Measurements from ENCODE around the gene ANKRD11. TPM values are rescaled to one million over a fixed set of nuclear protein-coding genes. Genes with fewer than 3 reads are reported as not detected.
"Not testable (repeated sequence)": the region's sequence is repeated elsewhere in the genome, so short reads cannot be mapped to it uniquely, and the experiment has no call there.

The ANKRD11 gene
- total and polyA plus RNA-seq, 9 donors, result 52.1 to 188 (median 109) TPM

DNA sequence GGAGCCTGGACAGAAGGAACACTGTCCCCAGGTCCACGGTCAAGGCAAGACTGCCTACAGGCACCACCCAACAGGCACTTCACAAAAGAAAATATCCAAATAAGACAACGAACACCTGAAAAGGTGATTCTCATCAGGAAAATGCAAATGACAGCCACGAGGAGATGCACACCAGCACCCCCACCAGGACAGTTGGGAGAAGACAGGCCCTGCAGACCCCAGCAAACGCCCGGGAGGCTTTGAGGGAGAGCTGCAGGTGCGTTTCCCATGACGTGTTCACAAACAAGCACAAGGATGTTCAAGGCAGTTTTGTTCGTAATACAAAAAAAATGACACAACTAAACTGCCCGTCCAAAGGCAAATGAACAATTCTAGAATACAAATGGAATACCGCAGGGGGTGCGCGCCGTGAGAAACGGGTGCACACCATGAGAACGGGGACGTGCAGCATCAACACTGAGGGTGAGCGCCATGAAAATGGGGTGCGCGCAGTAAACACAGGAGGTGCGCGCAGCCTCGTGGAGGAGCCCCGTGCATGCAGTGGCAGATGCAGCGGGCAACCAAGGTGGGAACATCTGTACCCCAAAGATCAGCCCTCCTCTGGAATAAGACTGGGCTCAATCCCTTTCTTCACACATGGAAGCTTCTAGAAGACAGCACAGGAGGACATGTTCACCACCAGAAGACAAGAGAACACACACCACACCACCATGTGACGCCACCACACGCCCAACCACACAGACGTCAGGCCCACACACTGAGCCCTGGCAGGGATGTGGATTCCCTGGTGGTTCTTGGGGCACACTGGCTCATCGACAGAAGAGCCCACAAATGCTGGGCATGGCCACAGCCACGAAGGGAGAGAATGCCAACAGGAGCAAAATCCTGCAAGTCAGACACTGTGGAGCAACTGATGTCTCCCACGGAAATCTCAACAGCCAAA, 181.7 kb downstream of the ANKRD11 start:
- no peaks in the 10 kb centered on the region for H3K27me3 ChIP-seq
- H3K4me1 ChIP-seq (ENCODE audit: insufficient read depth), result peaks cover 10% of the 10 kb centered on the region
- H3K9me3 ChIP-seq, result no peaks in the 10 kb centered on the region
- H3K27ac ChIP-seq, result no peak overlapping the region
- no peaks in the 10 kb centered on the region for H3K36me3 ChIP-seq
- no peak for DNase-seq
- no peak overlapping the region for H3K4me3 ChIP-seq
- 85% methylated on average over 30 of the region's 30 CpGs for WGBS, 3 donors
- intact Hi-C loops (cut with DNase I), result no loop called here
- TF ChIP-seq POLR2A (IDR thresholded peaks at IDR 0.05) (no peak), EP300 (IDR thresholded peaks at IDR 0.05) (no peak)
- TF ChIP-seq, protein P1, sequence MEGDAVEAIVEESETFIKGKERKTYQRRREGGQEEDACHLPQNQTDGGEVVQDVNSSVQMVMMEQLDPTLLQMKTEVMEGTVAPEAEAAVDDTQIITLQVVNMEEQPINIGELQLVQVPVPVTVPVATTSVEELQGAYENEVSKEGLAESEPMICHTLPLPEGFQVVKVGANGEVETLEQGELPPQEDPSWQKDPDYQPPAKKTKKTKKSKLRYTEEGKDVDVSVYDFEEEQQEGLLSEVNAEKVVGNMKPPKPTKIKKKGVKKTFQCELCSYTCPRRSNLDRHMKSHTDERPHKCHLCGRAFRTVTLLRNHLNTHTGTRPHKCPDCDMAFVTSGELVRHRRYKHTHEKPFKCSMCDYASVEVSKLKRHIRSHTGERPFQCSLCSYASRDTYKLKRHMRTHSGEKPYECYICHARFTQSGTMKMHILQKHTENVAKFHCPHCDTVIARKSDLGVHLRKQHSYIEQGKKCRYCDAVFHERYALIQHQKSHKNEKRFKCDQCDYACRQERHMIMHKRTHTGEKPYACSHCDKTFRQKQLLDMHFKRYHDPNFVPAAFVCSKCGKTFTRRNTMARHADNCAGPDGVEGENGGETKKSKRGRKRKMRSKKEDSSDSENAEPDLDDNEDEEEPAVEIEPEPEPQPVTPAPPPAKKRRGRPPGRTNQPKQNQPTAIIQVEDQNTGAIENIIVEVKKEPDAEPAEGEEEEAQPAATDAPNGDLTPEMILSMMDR (IDR thresholded peaks at IDR 0.05), result no peak

GRCh38 chr16:89307421-89307805, 182.9 kb downstream of the ANKRD11 start:
- 93% methylated on average over 12 to 14 of the region's 14 CpGs for WGBS, 3 donors
- DNase-seq, result no peak
- Histone ChIP-seq H3K4me3 (no peak overlapping the region), H3K4me1 (ENCODE audit: insufficient read depth) (peaks cover 10% of the 10 kb centered on the region), H3K9me3 (no peaks in the 10 kb centered on the region), H3K36me3 (no peaks in the 10 kb centered on the region), H3K27me3 (no peaks in the 10 kb centered on the region), H3K27ac (no peak overlapping the region)
- intact Hi-C loops (cut with DNase I), result no loop called here
- TF ChIP-seq POLR2A (IDR thresholded peaks at IDR 0.05) (no peak), EP300 (IDR thresholded peaks at IDR 0.05) (no peak)
- TF ChIP-seq, protein P1 (IDR thresholded peaks at IDR 0.05), result no peak

GRCh38 chr16:89306457-89307420, 183.6 kb downstream of the ANKRD11 start:
- H3K36me3 ChIP-seq; H3K27me3 ChIP-seq; DNase-seq; intact Hi-C loops (cut with DNase I); H3K4me3 ChIP-seq; H3K9me3 ChIP-seq: not testable (repeated sequence)
- peak overlapping the region in 1 of 2 donors; percentile 18 for H3K27ac ChIP-seq
- 91 to 97% (median 94%) methylated on average over 43 to 69 of the region's 69 CpGs for WGBS, 3 donors
- peaks cover 13% of the 10 kb centered on the region for H3K4me1 ChIP-seq (ENCODE audit: insufficient read depth)

- H3K36me3 ChIP-seq, result no peaks in the 10 kb centered on the region
- H3K9me3 ChIP-seq, result no peaks in the 10 kb centered on the region
- intact Hi-C loops (cut with DNase I), result no loop called here
Measured at GRCh38 chr16:89304941-89305705, 185.2 kb downstream of the ANKRD11 start.

More at GRCh38 chr16:89304941-89305705, 185.2 kb downstream of the ANKRD11 start:
- Histone ChIP-seq H3K27ac (no peak overlapping the region), H3K4me1 (ENCODE audit: insufficient read depth) (peaks cover 26% of the 10 kb centered on the region), H3K27me3 (no peaks in the 10 kb centered on the region), H3K4me3 (no peak overlapping the region)
- 91 to 94% (median 91%) methylated on average over 43 of the region's 43 CpGs for WGBS, 3 donors
- TF ChIP-seq, protein P1 (IDR thresholded peaks at IDR 0.05), result no peak
- TF ChIP-seq EP300 (IDR thresholded peaks at IDR 0.05) (no peak), POLR2A (IDR thresholded peaks at IDR 0.05) (no peak)
- DNase-seq, result no peak
